Measurements from ENCODE around the gene APOL2.

Gene APOL2

GRCh38 chr22:36223504-36223903 lies 15.8 kb downstream of the APOL2 start:
- Histone ChIP-seq H3K23ac (ENCODE audit: low read length) (no peak overlapping the region), H4K8ac (ENCODE audit: low read depth, low read length) (no peak overlapping the region), H3K36me3 (ENCODE audit: control insufficient read depth, insufficient read depth, low read length) (no peaks in the 10 kb centered on the region), H3K27me3 (ENCODE audit: insufficient read depth, low read length, poor library complexity) (no peaks in the 10 kb centered on the region), H3K79me1 (ENCODE audit: low read length) (no peaks in the 10 kb centered on the region), H3K4ac (ENCODE audit: low read depth, low read length) (no peak overlapping the region), H3K56ac (ENCODE audit: low read length) (no peak overlapping the region), H2BK15ac (replicated peaks; ENCODE audit: low read depth) (no peak overlapping the region), H2BK5ac (ENCODE audit: low read length) (no peak overlapping the region), H3K4me1 (ENCODE audit: control insufficient read depth, low read depth, low read length) (no peaks in the 10 kb centered on the region), H2AK5ac (ENCODE audit: low read length) (no peak overlapping the region), H2BK120ac (ENCODE audit: low read depth, low read length) (no peak overlapping the region), H3K4me3 (ENCODE audit: low read length) (no peak overlapping the region), H3K79me2 (ENCODE audit: control insufficient read depth, insufficient read depth, low read length) (no peaks in the 10 kb centered on the region), H3K18ac (ENCODE audit: low read length) (no peak overlapping the region), H4K5ac (ENCODE audit: low read length) (no peak overlapping the region), H3K4me2 (ENCODE audit: low read length) (no peak overlapping the region), H3K27ac (ENCODE audit: low read depth, low read length) (no peak overlapping the region), H3K9ac (ENCODE audit: low read length) (no peak overlapping the region)
- DNase-seq = no peak
- no CpG with 5 or more reads among the region's 8 CpGs for WGBS (ENCODE audit: extremely low coverage, insufficient coverage, low lambda C conversion rate)

- H3K4me2 ChIP-seq (ENCODE audit: low read length) = no peak overlapping the region
- no CpG with 5 or more reads among the region's 9 CpGs for WGBS (ENCODE audit: extremely low coverage, insufficient coverage, low lambda C conversion rate)
These were observed 16.4 kb downstream of the APOL2 start for GRCh38 chr22:36222887-36223450.

GRCh38 chr22:36221799-36222751 lies 17.3 kb downstream of the APOL2 start:
- no peak overlapping the region for H4K8ac ChIP-seq (ENCODE audit: low read depth, low read length)
- H3K27ac ChIP-seq (ENCODE audit: low read depth, low read length) = no peak overlapping the region
- H2BK15ac ChIP-seq (replicated peaks; ENCODE audit: low read depth) = no peak overlapping the region
- H2BK120ac ChIP-seq (ENCODE audit: low read depth, low read length) = no peak overlapping the region
- H3K56ac ChIP-seq (ENCODE audit: low read length) = no peak overlapping the region
- H2BK5ac ChIP-seq (ENCODE audit: low read length) = no peak overlapping the region
- H3K27me3 ChIP-seq (ENCODE audit: insufficient read depth, low read length, poor library complexity) = no peaks in the 10 kb centered on the region
- H3K4me2 ChIP-seq (ENCODE audit: low read length) = no peak overlapping the region
- no peaks in the 10 kb centered on the region for H3K4me1 ChIP-seq (ENCODE audit: control insufficient read depth, low read depth, low read length)
- no peaks in the 10 kb centered on the region for H3K79me2 ChIP-seq (ENCODE audit: control insufficient read depth, insufficient read depth, low read length)
- H3K4ac ChIP-seq (ENCODE audit: low read depth, low read length) = no peak overlapping the region
- H3K79me1 ChIP-seq (ENCODE audit: low read length) = no peaks in the 10 kb centered on the region
- H3K18ac ChIP-seq (ENCODE audit: low read length) = no peak overlapping the region
- no peak overlapping the region for H4K5ac ChIP-seq (ENCODE audit: low read length)
- no peak overlapping the region for H3K23ac ChIP-seq (ENCODE audit: low read length)
- no peak overlapping the region for H3K9ac ChIP-seq (ENCODE audit: low read length)
- H3K4me3 ChIP-seq (ENCODE audit: low read length) = no peak overlapping the region
- no peak overlapping the region for H2AK5ac ChIP-seq (ENCODE audit: low read length)
- H3K36me3 ChIP-seq (ENCODE audit: control insufficient read depth, insufficient read depth, low read length) = no peaks in the 10 kb centered on the region
- WGBS (ENCODE audit: extremely low coverage, insufficient coverage, low lambda C conversion rate) = no CpG with 5 or more reads among the region's 7 CpGs
- peak; percentile 77 for DNase-seq

More at GRCh38 chr22:36222887-36223450, 16.4 kb downstream of the APOL2 start:
- no peak overlapping the region for H3K56ac ChIP-seq (ENCODE audit: low read length)
- H3K4ac ChIP-seq (ENCODE audit: low read depth, low read length) = no peak overlapping the region
- H2BK15ac ChIP-seq (replicated peaks; ENCODE audit: low read depth) = no peak overlapping the region
- H3K4me3 ChIP-seq (ENCODE audit: low read length) = no peak overlapping the region
- H2BK120ac ChIP-seq (ENCODE audit: low read depth, low read length) = no peak overlapping the region
- H2AK5ac ChIP-seq (ENCODE audit: low read length) = no peak overlapping the region
- no peaks in the 10 kb centered on the region for H3K36me3 ChIP-seq (ENCODE audit: control insufficient read depth, insufficient read depth, low read length)
- H4K8ac ChIP-seq (ENCODE audit: low read depth, low read length) = no peak overlapping the region
- no peak for DNase-seq
- H3K23ac ChIP-seq (ENCODE audit: low read length) = peak overlapping the region; percentile 30
- H2BK5ac ChIP-seq (ENCODE audit: low read length) = no peak overlapping the region
- H3K79me1 ChIP-seq (ENCODE audit: low read length) = no peaks in the 10 kb centered on the region
- H3K4me1 ChIP-seq (ENCODE audit: control insufficient read depth, low read depth, low read length) = no peaks in the 10 kb centered on the region
- no peak overlapping the region for H3K27ac ChIP-seq (ENCODE audit: low read depth, low read length)
- no peak overlapping the region for H3K9ac ChIP-seq (ENCODE audit: low read length)
- no peak overlapping the region for H3K18ac ChIP-seq (ENCODE audit: low read length)
- H4K5ac ChIP-seq (ENCODE audit: low read length) = no peak overlapping the region
- H3K27me3 ChIP-seq (ENCODE audit: insufficient read depth, low read length, poor library complexity) = no peaks in the 10 kb centered on the region
- no peaks in the 10 kb centered on the region for H3K79me2 ChIP-seq (ENCODE audit: control insufficient read depth, insufficient read depth, low read length)

GRCh38 chr22:36220451-36220921 lies 18.8 kb downstream of the APOL2 start:
- no peaks in the 10 kb centered on the region for H3K27me3 ChIP-seq (ENCODE audit: insufficient read depth, low read length, poor library complexity)
- H2AK5ac ChIP-seq (ENCODE audit: low read length) = no peak overlapping the region
- no peak overlapping the region for H3K4me3 ChIP-seq (ENCODE audit: low read length)
- no peak overlapping the region for H2BK120ac ChIP-seq (ENCODE audit: low read depth, low read length)
- no peak overlapping the region for H3K23ac ChIP-seq (ENCODE audit: low read length)
- H2BK15ac ChIP-seq (replicated peaks; ENCODE audit: low read depth) = no peak overlapping the region
- H4K5ac ChIP-seq (ENCODE audit: low read length) = no peak overlapping the region
- no peaks in the 10 kb centered on the region for H3K4me1 ChIP-seq (ENCODE audit: control insufficient read depth, low read depth, low read length)
- DNase-seq = peak; percentile 47
- H3K56ac ChIP-seq (ENCODE audit: low read length) = peak overlapping the region; percentile 29
- no CpG with 5 or more reads among the region's 9 CpGs for WGBS (ENCODE audit: extremely low coverage, insufficient coverage, low lambda C conversion rate)
- no peaks in the 10 kb centered on the region for H3K36me3 ChIP-seq (ENCODE audit: control insufficient read depth, insufficient read depth, low read length)
- no peak overlapping the region for H3K4me2 ChIP-seq (ENCODE audit: low read length)
- no peak overlapping the region for H3K4ac ChIP-seq (ENCODE audit: low read depth, low read length)
- no peak overlapping the region for H3K27ac ChIP-seq (ENCODE audit: low read depth, low read length)
- H3K79me2 ChIP-seq (ENCODE audit: control insufficient read depth, insufficient read depth, low read length) = no peaks in the 10 kb centered on the region
- H3K18ac ChIP-seq (ENCODE audit: low read length) = no peak overlapping the region
- no peaks in the 10 kb centered on the region for H3K79me1 ChIP-seq (ENCODE audit: low read length)
- H2BK5ac ChIP-seq (ENCODE audit: low read length) = no peak overlapping the region
- H3K9ac ChIP-seq (ENCODE audit: low read length) = no peak overlapping the region
- H4K8ac ChIP-seq (ENCODE audit: low read depth, low read length) = no peak overlapping the region

- no CpG with 5 or more reads among the region's 7 CpGs for WGBS (ENCODE audit: extremely low coverage, insufficient coverage, low lambda C conversion rate)
- no peak overlapping the region for H2BK120ac ChIP-seq (ENCODE audit: low read depth, low read length)
These were observed 20.6 kb downstream of the APOL2 start for GRCh38 chr22:36218648-36219193.

More at GRCh38 chr22:36218648-36219193, 20.6 kb downstream of the APOL2 start:
- no peak overlapping the region for H3K4ac ChIP-seq (ENCODE audit: low read depth, low read length)
- H2BK5ac ChIP-seq (ENCODE audit: low read length) = no peak overlapping the region
- no peaks in the 10 kb centered on the region for H3K79me1 ChIP-seq (ENCODE audit: low read length)
- H3K4me2 ChIP-seq (ENCODE audit: low read length) = no peak overlapping the region
- no peak for DNase-seq
- no peak overlapping the region for H2BK15ac ChIP-seq (replicated peaks; ENCODE audit: low read depth)
- H3K27ac ChIP-seq (ENCODE audit: low read depth, low read length) = no peak overlapping the region
- no peak overlapping the region for H2AK5ac ChIP-seq (ENCODE audit: low read length)
- H3K4me1 ChIP-seq (ENCODE audit: control insufficient read depth, low read depth, low read length) = no peaks in the 10 kb centered on the region
- H3K23ac ChIP-seq (ENCODE audit: low read length) = no peak overlapping the region
- H3K36me3 ChIP-seq (ENCODE audit: control insufficient read depth, insufficient read depth, low read length) = no peaks in the 10 kb centered on the region
- H3K27me3 ChIP-seq (ENCODE audit: insufficient read depth, low read length, poor library complexity) = no peaks in the 10 kb centered on the region
- no peak overlapping the region for H4K8ac ChIP-seq (ENCODE audit: low read depth, low read length)
- no peak overlapping the region for H3K18ac ChIP-seq (ENCODE audit: low read length)
- H4K5ac ChIP-seq (ENCODE audit: low read length) = no peak overlapping the region
- H3K4me3 ChIP-seq (ENCODE audit: low read length) = no peak overlapping the region
- no peak overlapping the region for H3K9ac ChIP-seq (ENCODE audit: low read length)
- H3K56ac ChIP-seq (ENCODE audit: low read length) = no peak overlapping the region
- H3K79me2 ChIP-seq (ENCODE audit: control insufficient read depth, insufficient read depth, low read length) = no peaks in the 10 kb centered on the region

All from mesendoderm (in vitro differentiated cells).